Parathyroid adenoma (tissue), 2 donors: ENCODE results near the gene USP49.
"Not testable (repeated sequence)": the region's sequence is repeated elsewhere in the genome, so short reads cannot be mapped to it uniquely, and the experiment has no call there.

ENCODE experiments used
- H2AFZ ChIP-seq: fragments of 300-600 bp; sonication (generic); one replicate; pipeline ENCODE4 v1.7.0; 2017; ENCODE audit warnings: antibody characterized with exemption, mild to moderate bottlenecking
- H3K27ac ChIP-seq: fragments of 300-600 bp; sonication (generic); one replicate; pipeline ENCODE4 v1.7.0; 2017
- H3K27me3 ChIP-seq: fragments of 300-600 bp; sonication (generic); one replicate; pipeline ENCODE4 v1.7.0; 2017; ENCODE audit warnings: low read length; ENCODE audit not compliant: control insufficient read depth, insufficient read depth
- H3K36me3 ChIP-seq: fragments of 300-600 bp; sonication (generic); one replicate; pipeline ENCODE4 v1.7.0; 2017; ENCODE audit warnings: low read length; ENCODE audit not compliant: control insufficient read depth, insufficient read depth
- H3K4me1 ChIP-seq: fragments of 300-600 bp; sonication (generic); one replicate; pipeline ENCODE4 v1.7.0; 2017; ENCODE audit warnings: control low read depth
- H3K4me2 ChIP-seq: fragments of 300-600 bp; sonication (generic); one replicate; pipeline ENCODE4 v1.7.0; 2017; ENCODE audit warnings: low read length
- H3K4me3 ChIP-seq: fragments of 300-600 bp; sonication (generic); one replicate; pipeline ENCODE4 v1.7.0; 2017; ENCODE audit warnings: low read depth, low read length
- H3K79me2 ChIP-seq: fragments of 300-600 bp; sonication (generic); one replicate; pipeline ENCODE4 v1.7.0; 2017; ENCODE audit warnings: control low read depth
- H3K9ac ChIP-seq: fragments of 300-600 bp; sonication (generic); one replicate; pipeline ENCODE4 v1.7.0; 2017; ENCODE audit warnings: mild to moderate bottlenecking
- H3K9me3 ChIP-seq: fragments of 300-600 bp; sonication (generic); one replicate; pipeline ENCODE4 v1.7.0; 2017; ENCODE audit warnings: low read length; ENCODE audit not compliant: control insufficient read depth
- TF ChIP-seq, protein P1 (sequence below): fragments of 300-600 bp; sonication (generic); IDR thresholded peaks from one replicate; pipeline ENCODE4 v1.7.0; 2017; ENCODE audit warnings: antibody characterized with exemption, mild to moderate bottlenecking
- donor health status: primary hyperparathyroidism.

Gene USP49

GRCh38 chr6:41895300-41896233 lies at the start of gene USP49:
Gene USP49, minus strand, starts transcription at chr6:41895375. Its CDS starts 88,392 bp downstream, at chr6:41806983.
- Histone ChIP-seq H3K4me2 (peak within 1 kb of the TSS; percentile 91), H3K27me3 (no peaks in the 10 kb centered on the region), H3K4me3 (peak within 1 kb of the TSS; percentile 83), H3K27ac (peak within 1 kb of the TSS; percentile 68), H3K36me3 (no peaks in the 10 kb centered on the region), H2AFZ (peak within 1 kb of the TSS; percentile 89), H3K9me3 (no peaks in the 10 kb centered on the region), H3K4me1 (peaks cover 10% of the 10 kb centered on the region), H3K79me2 (no peaks in the 10 kb centered on the region), H3K9ac (peak within 1 kb of the TSS; percentile 62)
- TF ChIP-seq, protein P1, sequence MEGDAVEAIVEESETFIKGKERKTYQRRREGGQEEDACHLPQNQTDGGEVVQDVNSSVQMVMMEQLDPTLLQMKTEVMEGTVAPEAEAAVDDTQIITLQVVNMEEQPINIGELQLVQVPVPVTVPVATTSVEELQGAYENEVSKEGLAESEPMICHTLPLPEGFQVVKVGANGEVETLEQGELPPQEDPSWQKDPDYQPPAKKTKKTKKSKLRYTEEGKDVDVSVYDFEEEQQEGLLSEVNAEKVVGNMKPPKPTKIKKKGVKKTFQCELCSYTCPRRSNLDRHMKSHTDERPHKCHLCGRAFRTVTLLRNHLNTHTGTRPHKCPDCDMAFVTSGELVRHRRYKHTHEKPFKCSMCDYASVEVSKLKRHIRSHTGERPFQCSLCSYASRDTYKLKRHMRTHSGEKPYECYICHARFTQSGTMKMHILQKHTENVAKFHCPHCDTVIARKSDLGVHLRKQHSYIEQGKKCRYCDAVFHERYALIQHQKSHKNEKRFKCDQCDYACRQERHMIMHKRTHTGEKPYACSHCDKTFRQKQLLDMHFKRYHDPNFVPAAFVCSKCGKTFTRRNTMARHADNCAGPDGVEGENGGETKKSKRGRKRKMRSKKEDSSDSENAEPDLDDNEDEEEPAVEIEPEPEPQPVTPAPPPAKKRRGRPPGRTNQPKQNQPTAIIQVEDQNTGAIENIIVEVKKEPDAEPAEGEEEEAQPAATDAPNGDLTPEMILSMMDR: no peak

DNA sequence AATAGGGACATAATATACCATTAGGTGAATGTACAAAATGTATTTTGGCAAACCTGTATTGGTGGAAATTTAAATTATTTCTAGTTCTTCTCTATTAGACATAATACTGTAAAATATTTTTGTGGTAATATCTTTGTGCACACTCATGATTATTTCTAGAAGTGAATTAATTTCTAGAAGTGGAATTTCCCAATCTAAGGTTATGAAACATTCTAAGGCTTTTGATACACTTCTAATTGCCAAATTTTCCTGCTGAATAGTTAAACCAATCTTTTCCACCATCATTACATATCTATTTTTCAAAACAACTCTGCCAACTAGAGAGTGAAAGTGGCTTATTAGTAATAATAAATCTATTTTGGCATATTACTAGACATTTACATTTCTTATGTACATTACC lies 48.3 kb upstream of the USP49 start:
- Histone ChIP-seq H3K27ac (no peak overlapping the region), H3K4me2 (no peak overlapping the region), H3K79me2 (no peaks in the 10 kb centered on the region), H2AFZ (no peak overlapping the region), H3K9ac (no peak overlapping the region), H3K4me1 (peaks cover 5% of the 10 kb centered on the region), H3K9me3 (no peaks in the 10 kb centered on the region), H3K36me3 (no peaks in the 10 kb centered on the region), H3K27me3 (no peaks in the 10 kb centered on the region), H3K4me3 (no peak overlapping the region)
- TF ChIP-seq, protein P1: no peak

DNA sequence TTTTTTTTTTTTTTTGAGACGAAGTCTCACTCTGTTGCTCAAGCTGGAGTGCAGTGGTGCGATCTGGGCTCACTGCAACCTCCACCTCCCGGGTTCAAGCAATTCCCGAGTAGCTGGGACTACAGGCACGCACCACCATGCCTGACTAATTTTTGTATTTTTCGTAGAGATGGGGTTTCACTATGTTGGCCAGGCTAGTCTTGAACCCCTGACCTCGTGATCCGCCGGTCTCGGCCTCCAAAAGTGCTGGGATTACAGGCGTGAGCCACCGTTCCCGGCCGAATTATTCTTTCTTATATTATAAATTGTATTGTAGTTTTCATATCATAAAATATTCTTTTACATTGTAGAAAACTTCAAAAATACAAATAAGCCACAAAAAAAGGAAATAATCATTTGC lies 47.7 kb upstream of the USP49 start:
- H3K36me3 ChIP-seq, H3K4me2 ChIP-seq, H3K9me3 ChIP-seq, H3K27me3 ChIP-seq, H3K27ac ChIP-seq, H3K4me3 ChIP-seq, H3K79me2 ChIP-seq, H3K4me1 ChIP-seq, H3K9ac ChIP-seq, H2AFZ ChIP-seq: not testable (repeated sequence)

- Histone ChIP-seq H3K9me3 (no peaks in the 10 kb centered on the region), H3K79me2 (no peaks in the 10 kb centered on the region), H2AFZ (peak overlapping the region; percentile 86), H3K4me1 (peaks cover 5% of the 10 kb centered on the region), H3K4me2 (peak overlapping the region; percentile 83), H3K36me3 (no peaks in the 10 kb centered on the region), H3K4me3 (peak overlapping the region; percentile 65), H3K27ac (peak overlapping the region; percentile 81), H3K9ac (peak overlapping the region; percentile 51), H3K27me3 (no peaks in the 10 kb centered on the region)
- TF ChIP-seq, protein P1: no peak
Measured at GRCh38 chr6:41942067-41942851, 47.1 kb upstream of the USP49 start.
